Measurements from ENCODE around the gene SLC28A2.
"Not testable (repeated sequence)": the region's sequence is repeated elsewhere in the genome, so short reads cannot be mapped to it uniquely, and the experiment has no call there.

SLC28A2 gene

GRCh38 chr15:45242289-45242688, 9.7 kb upstream of the SLC28A2 start:
- TF ChIP-seq CTCF (IDR thresholded peaks at IDR 0.05) (no peak), ZFX (IDR thresholded peaks at IDR 0.05; ENCODE audit: borderline replicate concordance) (no peak)

GRCh38 chr15:45249125-45249780, 2.8 kb upstream of the SLC28A2 start:
- no peak overlapping the region; the same call in 1 of the 2 replicates for H3K27ac ChIP-seq

More at GRCh38 chr15:45242289-45242688, 9.7 kb upstream of the SLC28A2 start:
- H3K27ac ChIP-seq, result no peak overlapping the region

GRCh38 chr15:45253330-45253729, 1.3 kb downstream of the SLC28A2 start:
- H3K27ac ChIP-seq, result no peak overlapping the region
- peak; percentile 57 for TF ChIP-seq CTCF (IDR thresholded peaks at IDR 0.05)
- TF ChIP-seq ZFX (IDR thresholded peaks at IDR 0.05; ENCODE audit: borderline replicate concordance), result no peak

More at GRCh38 chr15:45249125-45249780, 2.8 kb upstream of the SLC28A2 start:
- TF ChIP-seq ZFX (IDR thresholded peaks at IDR 0.05; ENCODE audit: borderline replicate concordance) (no peak), CTCF (IDR thresholded peaks at IDR 0.05) (no peak)

- no peak overlapping the region for H3K27ac ChIP-seq
- TF ChIP-seq ZFX (IDR thresholded peaks at IDR 0.05; ENCODE audit: borderline replicate concordance) (no peak), CTCF (IDR thresholded peaks at IDR 0.05) (no peak)
Observed at GRCh38 chr15:45254405-45254804, 2.4 kb downstream of the SLC28A2 start.

- H3K27ac ChIP-seq, result not testable (repeated sequence)
Observed at GRCh38 chr15:45254824-45255223, 2.8 kb downstream of the SLC28A2 start.

- no peak overlapping the region for H3K27ac ChIP-seq
- no peak for TF ChIP-seq ZFX (IDR thresholded peaks at IDR 0.05; ENCODE audit: borderline replicate concordance)
- TF ChIP-seq CTCF (IDR thresholded peaks at IDR 0.05), result no peak
Observed at GRCh38 chr15:45259796-45260195, 7.8 kb downstream of the SLC28A2 start.

GRCh38 chr15:45262906-45263461, 10.9 kb downstream of the SLC28A2 start:
- H3K27ac ChIP-seq, result no peak overlapping the region
- TF ChIP-seq CTCF (IDR thresholded peaks at IDR 0.05) (no peak), ZFX (IDR thresholded peaks at IDR 0.05; ENCODE audit: borderline replicate concordance) (no peak)
